Stimulated activated CD8-positive, alpha-beta memory T cell treated with anti-CD3 and anti-CD28 coated beads, Interleukin-15, amount 100 ng/mL, for 48 hours (primary cell): ENCODE results near the gene ARHGAP29.

Experiments
- DNase-seq, 2 donors: peaks; one replicate each; pipeline ENCODE4 v3.0.0-alpha.2; 2020; ENCODE audit warnings: low read depth in 2 of 2

The ARHGAP29 gene

DNA sequence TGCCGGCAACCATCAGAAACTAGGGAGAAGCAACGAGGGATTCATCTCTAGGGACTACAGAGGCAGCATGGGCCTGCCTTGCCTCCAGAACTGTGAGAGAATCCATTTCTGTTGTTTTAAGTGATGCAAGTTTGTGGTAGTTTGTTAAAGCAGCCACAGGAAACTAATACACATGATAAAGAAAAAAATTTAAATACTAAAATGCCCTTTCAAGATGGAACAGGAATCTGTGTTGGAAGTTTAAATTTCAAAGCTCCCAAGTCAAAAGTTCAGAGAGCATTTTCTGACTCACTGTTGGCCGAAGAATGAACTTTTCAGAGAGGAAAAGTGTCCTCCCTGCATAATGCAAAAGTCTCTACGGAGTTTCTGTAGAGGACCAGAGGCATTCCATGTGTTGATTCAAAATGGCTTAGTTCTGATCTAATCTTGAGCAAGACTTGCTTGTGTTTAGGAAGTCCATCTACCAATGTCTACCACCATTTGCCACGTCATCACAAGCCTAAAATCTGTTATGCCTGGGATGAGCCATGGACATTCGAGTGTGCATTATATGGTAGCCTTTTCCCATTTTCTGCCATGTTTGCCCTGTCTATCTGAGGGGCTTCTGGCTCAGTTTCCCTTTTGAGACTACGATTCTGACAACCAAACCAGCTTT is 22.4 kb upstream of the ARHGAP29 start:
- DNase-seq, result no peak

GRCh38 chr1:94258873-94259331 is 21.5 kb upstream of the ARHGAP29 start:
- no peak for DNase-seq

DNA sequence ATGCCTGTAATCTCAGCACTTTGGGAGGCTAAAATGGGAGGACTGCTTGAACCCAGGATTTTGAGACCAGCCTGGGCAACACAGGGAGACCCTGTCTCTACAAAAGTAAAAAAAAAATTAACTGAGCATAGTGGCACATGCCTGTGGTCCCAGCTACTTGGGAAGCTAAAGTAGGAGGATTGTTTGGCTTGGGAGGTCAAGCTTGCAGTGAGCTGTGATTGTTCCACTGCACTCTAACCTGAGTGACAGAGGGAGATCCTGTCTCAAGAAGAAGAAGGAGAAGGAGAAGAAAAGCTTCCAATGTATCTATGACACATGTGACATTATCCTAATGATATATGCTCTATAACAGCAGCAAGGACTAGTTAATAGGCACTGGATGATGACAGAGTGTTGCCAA is 20.1 kb upstream of the ARHGAP29 start:
- no peak for DNase-seq

DNA sequence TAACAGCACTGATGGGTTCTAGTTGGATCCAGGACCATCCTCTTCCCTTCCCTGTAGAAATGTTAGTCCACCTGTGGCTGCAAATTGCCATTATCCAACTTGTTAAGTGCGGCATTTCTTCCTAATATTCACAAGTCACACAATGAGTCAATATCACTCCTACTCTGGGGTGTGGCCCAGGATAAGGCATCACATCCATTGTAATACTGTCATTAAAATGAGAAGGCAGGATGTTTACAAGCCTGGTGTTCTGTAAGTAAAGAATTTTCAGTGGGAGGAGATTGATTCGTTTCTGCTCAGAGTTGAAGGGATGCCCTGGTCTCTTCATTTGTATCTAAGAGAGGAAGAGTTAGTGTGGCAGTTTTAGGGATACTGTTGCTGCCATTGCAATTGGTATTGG is 18.1 kb upstream of the ARHGAP29 start:
- DNase-seq, result no peak

DNA sequence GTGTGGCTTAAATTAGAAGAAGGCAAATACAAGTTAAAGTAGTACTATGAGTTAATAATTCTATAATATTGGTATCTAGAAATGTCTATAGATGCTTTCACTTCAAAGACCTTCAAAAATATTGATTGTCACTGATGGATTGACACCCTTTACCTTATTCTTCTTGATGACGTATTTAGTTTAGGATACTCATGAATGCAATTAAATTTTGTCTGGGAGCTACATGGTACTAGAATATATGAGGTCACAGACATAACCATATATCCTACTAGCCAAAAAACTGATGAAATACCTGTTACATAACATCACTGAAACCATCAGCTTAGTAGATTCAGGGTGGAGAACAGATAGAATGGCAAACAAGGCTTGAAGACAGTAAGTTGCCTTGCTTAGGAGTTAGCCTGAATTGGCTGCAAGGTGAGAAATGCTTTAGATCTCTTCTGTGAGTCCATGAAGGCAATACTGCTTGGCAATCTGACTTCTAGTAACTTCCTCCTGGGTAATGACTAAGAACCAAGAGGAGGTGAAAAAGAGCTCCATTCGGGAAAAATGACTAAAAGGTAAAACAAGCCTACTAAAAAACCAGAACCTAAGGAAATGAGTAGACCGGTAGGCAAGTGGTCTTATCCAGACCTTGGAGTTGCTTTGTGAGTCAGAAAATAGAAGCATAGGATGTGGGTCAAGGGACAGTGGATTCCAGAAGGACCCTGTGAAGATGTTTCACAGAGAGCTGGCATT is 16.9 kb upstream of the ARHGAP29 start:
- no peak for DNase-seq

- no peak for DNase-seq
These were observed 16.2 kb upstream of the ARHGAP29 start for GRCh38 chr1:94253456-94254017.

DNA sequence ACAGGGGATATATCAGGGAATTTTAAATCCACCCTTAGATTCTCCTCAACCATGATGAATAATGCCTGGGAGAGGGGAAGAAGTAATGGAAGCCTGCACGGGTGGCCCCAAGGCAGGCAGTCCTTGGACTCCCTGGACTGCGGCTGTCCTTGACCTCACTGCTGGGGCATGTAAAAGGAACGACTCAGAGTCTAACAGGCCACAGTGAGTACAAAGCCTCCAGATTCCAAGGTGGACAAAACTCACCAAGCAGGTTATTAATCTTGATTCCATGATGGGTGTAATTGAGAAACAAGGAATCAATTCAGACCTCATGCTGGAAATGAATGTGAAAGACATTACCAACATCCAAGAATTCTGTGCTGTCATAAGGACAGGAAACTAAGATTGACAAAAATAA is 13.0 kb upstream of the ARHGAP29 start:
- no peak for DNase-seq

GRCh38 chr1:94248956-94249688 is 11.7 kb upstream of the ARHGAP29 start:
- no peak for DNase-seq

DNA sequence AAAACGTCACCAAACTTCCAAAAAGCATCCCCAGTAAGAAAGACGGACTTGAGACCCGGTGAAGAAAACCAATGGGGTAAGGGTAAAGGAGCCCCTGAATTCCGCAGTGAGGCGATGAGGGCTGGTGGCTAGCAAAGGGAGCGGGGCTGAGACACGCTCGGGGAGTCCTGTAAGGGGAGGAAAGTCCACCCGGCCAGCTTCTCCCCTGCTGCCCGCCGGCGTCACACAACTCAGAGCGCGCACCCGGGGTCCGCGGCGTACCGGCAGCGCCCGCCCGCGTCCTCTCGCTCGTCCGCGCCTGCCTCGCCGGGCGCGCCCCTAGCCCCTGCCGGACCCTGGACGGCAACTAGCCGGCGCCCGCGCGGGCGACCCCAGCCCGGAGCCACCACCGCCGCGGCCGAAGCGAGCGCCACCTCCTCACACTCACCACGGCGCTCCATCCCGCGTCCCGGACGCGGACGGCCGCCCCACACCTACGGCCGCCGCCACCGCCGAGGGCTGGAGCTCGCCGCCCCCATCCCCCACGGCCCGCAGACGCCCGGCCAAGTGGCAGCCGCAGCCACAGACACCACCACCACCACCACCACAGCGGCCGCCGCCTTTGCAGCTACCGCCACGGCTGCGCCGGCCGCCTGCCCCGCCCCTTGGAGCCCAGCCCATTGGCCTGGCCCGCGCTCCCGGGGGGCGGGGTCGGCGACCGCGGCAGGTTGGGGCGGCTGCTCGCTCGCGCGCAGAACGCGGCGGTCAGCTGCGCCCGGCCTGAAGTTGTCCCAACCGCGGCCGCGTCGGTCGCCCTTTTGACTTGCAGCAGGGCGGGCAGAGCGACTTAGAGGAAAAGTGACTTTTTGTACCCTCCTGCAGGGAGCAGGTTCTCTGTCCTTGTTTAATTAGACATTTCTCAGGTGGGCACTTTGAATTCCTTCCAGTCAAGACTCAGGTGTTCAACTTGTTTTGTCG is 10.0 kb upstream of the ARHGAP29 start:
- DNase-seq, result peak; percentile 6 to 22

DNA sequence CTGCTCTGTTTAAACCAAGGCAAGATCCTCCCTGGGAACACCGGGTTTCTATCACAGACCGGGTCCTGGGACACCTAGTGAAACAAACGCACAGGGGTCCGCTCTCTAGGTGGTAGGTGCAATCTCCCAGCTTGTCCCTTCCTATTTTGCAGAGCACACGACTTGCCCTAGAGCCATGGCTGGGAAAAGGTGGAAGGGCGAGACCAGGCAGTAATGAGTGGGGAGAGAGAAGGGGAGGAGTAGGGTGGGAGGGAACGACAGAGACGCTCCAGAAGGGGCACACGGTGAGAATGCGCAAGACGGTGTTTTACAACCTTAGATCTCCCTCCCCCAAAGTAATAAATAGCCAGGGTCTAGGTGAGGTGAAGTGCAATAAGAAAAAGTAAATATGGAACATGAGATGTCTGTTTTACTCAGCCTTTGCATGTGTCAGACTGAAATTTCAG is 9.3 kb upstream of the ARHGAP29 start:
- DNase-seq, result no peak

GRCh38 chr1:94245747-94246438 is 8.5 kb upstream of the ARHGAP29 start:
- DNase-seq, result no peak

- no peak for DNase-seq
These were observed 7.4 kb upstream of the ARHGAP29 start for GRCh38 chr1:94244816-94245215.

GRCh38 chr1:94243665-94244064 is 6.3 kb upstream of the ARHGAP29 start:
- DNase-seq, result no peak

GRCh38 chr1:94240822-94241221 is 3.4 kb upstream of the ARHGAP29 start:
- DNase-seq, result no peak

DNA sequence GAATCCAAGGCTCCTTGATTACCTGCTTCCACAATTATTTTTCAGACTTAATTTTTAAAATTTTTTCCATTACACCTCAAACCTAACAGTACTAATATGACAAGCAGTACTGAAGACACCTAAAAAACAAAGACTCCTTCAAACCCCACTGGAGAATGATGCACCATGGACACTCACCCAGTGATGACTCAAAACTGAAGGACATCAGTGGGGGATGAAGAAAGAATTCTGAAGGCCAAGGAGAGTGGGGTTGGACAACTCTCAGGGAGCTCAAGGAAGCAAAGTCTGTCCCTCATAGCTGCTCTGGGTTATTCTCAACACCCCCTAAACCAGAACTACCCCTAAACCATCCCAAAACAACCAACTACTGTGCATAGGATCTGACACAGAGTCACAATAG is 2.4 kb upstream of the ARHGAP29 start:
- DNase-seq, result no peak

GRCh38 chr1:94239051-94239450 is 1.7 kb upstream of the ARHGAP29 start:
- no peak for DNase-seq

DNA sequence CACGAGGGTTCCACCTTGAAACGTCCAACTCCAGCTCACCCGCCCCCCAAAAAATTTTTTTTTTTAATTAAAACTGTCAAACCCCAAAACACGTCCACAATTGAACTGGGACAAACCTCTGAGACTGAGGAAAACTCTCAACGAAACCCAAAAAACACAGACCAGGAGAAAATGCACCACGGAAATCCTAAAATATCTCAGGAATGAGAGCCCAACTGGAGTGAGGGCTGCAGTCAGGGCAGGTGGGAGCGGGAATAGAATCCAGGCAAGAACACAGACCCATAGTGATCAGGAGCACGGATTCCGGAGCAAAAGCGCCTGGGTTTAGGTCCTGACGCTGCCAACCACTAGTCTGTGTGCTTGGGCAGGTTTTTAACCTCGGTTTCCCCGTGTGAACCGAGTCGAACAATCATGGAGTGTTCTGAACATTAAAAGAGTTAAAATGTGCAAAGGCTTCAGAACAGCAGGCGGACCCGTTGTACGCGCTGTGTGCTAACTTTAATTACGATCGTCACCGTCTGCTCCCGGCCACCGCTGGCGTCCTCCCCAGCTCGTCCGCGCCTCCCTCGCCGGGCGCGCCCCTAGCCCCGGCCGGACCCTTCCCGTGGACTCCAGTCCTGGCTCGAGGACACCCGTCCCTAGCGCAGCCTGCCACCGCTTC is 624 bp downstream of the ARHGAP29 start:
- DNase-seq, result no peak

DNA sequence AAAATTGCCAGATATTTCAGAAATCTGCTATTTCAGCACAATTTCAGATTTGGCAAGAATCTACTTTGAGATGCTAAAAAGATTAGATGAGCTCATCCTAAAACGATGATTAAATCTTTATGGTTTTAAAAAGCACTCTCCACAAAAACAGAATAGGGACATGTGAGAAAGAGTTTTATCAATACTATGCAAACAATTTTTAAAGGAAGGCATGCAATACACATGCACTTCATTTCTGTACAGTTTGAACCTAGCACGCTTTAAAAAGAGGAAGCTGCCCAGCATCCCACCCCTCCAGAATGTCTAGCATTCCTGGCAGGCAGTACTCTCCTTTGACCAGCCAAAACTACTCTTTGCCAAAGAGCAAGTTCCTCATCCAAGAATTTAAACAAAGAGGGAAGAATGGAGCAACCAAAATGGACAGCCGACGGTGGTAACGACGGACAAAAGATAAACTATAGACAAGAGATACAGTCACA is 1.3 kb downstream of the ARHGAP29 start:
- DNase-seq, result no peak

DNA sequence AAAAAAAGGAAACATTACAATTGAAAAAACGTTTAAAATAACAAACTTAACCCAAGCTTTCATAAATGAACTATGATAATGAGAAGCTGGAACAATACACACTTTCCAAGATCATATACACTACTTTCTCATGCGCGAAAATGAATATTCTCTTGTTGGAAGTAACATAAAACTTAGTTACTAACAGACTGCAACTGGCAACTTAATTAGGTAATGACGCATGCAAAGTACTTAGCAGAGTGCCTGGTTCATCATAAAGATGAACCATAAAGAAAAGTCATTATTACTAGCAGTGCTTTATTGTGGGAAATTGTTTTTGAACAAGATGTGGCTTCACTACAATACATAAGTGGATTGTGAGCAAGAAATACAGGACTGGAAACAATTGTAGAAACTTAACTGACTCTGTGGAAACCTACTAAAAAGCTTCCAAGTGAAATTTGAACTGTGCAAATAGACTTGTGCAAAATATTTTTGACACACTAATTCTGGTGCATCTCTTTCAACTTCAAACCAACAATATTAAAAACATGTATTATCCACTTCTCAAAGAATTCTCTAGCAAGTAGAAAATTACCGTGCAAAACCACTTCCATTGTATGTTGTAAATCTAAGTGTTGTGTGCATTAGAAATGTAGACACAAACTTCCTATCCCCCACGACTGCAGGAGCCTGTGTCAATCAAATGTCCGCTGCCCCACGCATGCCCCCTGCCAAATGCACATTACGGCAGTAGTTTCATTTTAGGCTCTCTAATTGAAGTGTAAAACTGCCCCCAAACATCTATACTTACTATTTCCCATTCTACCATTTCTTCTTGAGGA is 2.0 kb downstream of the ARHGAP29 start:
- DNase-seq, result no peak
